RWPE1 (cell line): ENCODE results near the gene TSACC.
"Not testable (repeated sequence)": the region's sequence is repeated elsewhere in the genome, so short reads cannot be mapped to it uniquely, and the experiment has no call there.

Source experiments
- CTCF ChIA-PET: fragments of 350-600 bp; sonication (Branson Sonifier 250); formaldehyde crosslinking; extraction: SDS; loops from one replicate; lab custom pipeline; 2021; lab: Yijun Ruan, JAX
- POLR2A ChIA-PET: fragments of 400-600 bp; formaldehyde crosslinking; extraction: SDS; loops from one replicate; lab custom pipeline; 2020; ENCODE audit warnings: antibody characterized with exemption; ENCODE audit not compliant: low non-redundant PET; lab: Yijun Ruan, JAX
- DNase-seq: peaks from one replicate; pipeline ENCODE4 v3.0.0; 2012; ENCODE audit warnings: low spot score
- H3K27ac ChIP-seq: fragments of 450-650 bp; 2 replicates; pipeline ENCODE4 v1.5.1; 2017
- TF ChIP-seq, protein P1 (sequence below): fragments of 450-650 bp; conservative IDR thresholded peaks from 2 replicates; pipeline ENCODE4 v1.5.1; 2017; ENCODE audit warnings: low read depth, mild to moderate bottlenecking

Gene TSACC

DNA sequence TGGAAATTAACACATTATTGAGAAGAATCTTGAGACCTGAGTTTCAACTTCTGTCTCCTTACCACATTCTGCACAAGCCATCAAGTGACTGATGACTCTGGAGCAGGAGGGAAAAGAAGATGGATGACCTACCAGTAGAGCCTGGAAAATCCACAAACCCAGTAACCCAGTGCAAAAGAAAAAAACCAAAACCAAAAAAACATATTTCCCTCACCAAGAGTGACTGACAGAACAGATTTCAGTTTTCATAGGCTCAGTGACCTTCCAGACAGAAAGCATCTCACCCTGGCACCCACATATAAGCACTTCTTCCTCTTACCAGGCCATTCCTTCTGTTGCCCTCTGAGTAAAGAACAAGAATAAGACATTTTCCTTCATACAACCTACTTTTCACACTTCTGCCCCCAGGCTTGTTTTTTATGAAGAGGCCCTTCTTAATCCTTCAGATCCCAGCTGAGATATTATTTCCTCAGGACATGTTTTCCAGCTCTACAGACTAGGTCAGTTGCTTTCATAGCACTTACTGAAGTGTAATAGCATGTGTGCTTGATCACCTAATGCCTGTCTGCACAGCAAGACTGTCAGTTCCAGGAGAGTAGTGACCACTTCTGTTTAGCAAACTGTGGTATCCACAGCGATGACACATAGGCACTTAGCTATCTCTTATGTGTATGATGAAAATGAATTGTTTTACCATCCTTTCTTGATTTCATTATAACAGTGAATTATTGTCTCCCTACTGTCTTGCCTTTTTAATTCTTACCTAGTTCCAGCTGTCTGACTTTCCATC is 4.0 kb downstream of the TSACC start:
- no peak overlapping the region for H3K27ac ChIP-seq
- ChIA-PET CTCF (interaction anchor here (0.6 kb wide), 1 partner anchor 17 kb away, joined by 4 read pairs; no protein-coding TSS in a partner anchor), POLR2A (no interaction called here)
- TF ChIP-seq, protein P1, sequence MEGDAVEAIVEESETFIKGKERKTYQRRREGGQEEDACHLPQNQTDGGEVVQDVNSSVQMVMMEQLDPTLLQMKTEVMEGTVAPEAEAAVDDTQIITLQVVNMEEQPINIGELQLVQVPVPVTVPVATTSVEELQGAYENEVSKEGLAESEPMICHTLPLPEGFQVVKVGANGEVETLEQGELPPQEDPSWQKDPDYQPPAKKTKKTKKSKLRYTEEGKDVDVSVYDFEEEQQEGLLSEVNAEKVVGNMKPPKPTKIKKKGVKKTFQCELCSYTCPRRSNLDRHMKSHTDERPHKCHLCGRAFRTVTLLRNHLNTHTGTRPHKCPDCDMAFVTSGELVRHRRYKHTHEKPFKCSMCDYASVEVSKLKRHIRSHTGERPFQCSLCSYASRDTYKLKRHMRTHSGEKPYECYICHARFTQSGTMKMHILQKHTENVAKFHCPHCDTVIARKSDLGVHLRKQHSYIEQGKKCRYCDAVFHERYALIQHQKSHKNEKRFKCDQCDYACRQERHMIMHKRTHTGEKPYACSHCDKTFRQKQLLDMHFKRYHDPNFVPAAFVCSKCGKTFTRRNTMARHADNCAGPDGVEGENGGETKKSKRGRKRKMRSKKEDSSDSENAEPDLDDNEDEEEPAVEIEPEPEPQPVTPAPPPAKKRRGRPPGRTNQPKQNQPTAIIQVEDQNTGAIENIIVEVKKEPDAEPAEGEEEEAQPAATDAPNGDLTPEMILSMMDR: no peak
- DNase-seq: no peak

- ChIA-PET CTCF (interaction anchor here (0.7 kb wide), 1 partner anchor 71 kb away, joined by 4 read pairs; no protein-coding TSS in a partner anchor), POLR2A (no interaction called here)
- TF ChIP-seq, protein P1: no peak
- H3K27ac ChIP-seq: no peak overlapping the region
- DNase-seq: no peak
Measured at GRCh38 chr1:156344409-156344808, 6.1 kb downstream of the TSACC start.

- POLR2A ChIA-PET: not testable (repeated sequence)
- CTCF ChIA-PET: interaction anchor here (1.1 kb wide), 1 partner anchor 11 kb away, joined by 3 read pairs; no protein-coding TSS in a partner anchor
Measured at GRCh38 chr1:156346035-156346434, 7.7 kb downstream of the TSACC start.

DNA sequence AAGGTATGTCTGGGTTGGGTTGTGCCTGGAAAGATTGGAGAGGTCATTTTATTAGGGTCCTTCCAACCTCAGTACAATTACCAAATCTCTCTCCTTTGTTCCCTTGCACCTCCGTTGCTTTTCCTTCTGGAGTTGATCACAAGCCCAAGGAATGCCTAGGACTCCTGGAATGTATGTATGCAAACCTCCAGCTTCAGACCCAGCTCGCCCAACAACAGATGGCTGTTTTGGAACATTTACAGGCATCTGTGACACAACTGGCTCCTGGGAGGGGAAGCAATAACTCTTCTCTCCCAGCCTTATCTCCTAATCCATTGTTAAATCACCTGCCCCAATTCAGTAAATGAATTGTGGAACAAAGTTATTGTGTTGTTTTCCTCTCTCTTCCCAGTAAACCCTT is 8.3 kb downstream of the TSACC start:
- POLR2A ChIA-PET: no interaction called here
- no peak overlapping the region for H3K27ac ChIP-seq
- no peak for DNase-seq
- TF ChIP-seq, protein P1: no peak
- CTCF ChIA-PET: no interaction called here

More at GRCh38 chr1:156346035-156346434, 7.7 kb downstream of the TSACC start:
- not testable (repeated sequence) for DNase-seq, H3K27ac ChIP-seq

GRCh38 chr1:156347331-156347730 is 9.0 kb downstream of the TSACC start:
- no peak overlapping the region for H3K27ac ChIP-seq
- POLR2A ChIA-PET: no interaction called here
- DNase-seq: no peak
- TF ChIP-seq, protein P1: no peak
- CTCF ChIA-PET: interaction anchor here (1.1 kb wide), 1 partner anchor 99 kb away, joined by 3 read pairs; no protein-coding TSS in a partner anchor

GRCh38 chr1:156352481-156352880 is 14.2 kb downstream of the TSACC start:
- DNase-seq, H3K27ac ChIP-seq, POLR2A ChIA-PET, CTCF ChIA-PET: not testable (repeated sequence)

DNA sequence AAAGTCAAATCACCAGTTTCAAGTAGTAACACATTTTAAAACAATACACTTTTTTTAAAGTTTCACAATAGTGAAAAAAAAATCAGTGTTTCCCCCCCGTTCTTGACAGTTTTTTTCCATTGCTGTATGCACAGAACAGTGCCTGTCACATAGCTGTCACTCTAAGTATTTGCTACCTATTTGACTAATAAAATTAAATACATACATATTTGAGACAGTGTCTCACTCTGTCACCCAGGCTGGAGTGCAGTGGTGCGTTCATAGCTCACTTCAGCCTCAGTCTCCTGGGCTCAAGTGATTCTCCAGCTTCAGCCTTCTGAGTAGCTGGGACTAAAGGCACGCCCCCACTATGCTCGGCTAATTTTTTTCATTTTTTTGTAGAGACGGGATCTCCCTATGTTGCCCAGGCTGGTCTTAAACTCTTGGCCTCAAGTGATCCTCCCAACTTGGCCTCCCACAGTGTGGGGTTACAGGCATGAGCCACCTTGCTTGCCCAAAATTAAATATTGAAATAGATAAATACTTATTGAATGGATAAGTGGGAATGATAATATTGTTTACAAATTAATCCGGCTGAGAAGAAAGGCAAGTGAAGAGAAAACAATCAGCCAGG is 18.0 kb downstream of the TSACC start:
- H3K27ac ChIP-seq: no peak overlapping the region
- DNase-seq: no peak
- POLR2A ChIA-PET: no interaction called here
- CTCF ChIA-PET: interaction anchor here (0.6 to 1.5 kb wide), 8 partner anchors 9 to 380 kb away, joined by 3 to 4 read pairs (median 4); no protein-coding TSS in a partner anchor
- TF ChIP-seq, protein P1: no peak
